Measurements from ENCODE around the gene ST8SIA6.

Gene ST8SIA6

DNA sequence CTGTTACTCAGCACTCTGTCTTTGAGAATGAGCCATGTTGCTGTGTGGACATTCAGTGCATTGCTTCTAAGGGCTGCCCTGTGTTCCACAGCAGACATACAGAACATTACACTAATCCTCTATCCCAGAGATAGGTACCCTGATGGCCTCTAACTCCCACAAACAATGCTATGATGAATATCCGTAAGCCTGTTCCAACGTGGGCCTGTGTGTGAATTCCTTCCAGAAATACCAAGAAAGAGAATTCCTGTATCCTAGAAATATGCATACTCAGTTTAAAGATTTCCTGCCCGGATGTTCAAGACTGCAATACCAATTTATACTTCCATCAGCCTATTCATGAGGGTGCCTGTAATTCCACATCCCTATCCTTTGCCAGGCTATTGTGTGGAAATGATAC lies 21.3 kb upstream of the ST8SIA6 start:
- H3K27me3 ChIP-seq (ENCODE audit: low read depth, low read length) = no peaks in the 10 kb centered on the region
- no peaks in the 10 kb centered on the region for H3K4me1 ChIP-seq (ENCODE audit: control insufficient read depth in 1 of 2, insufficient read depth in 2 of 2, low read length in 2 of 2)
- H3K9me3 ChIP-seq (ENCODE audit: control insufficient read depth in 1 of 2, low read length in 2 of 2) = peaks cover 0 to 2% of the 10 kb centered on the region in 2 donors
- no peak overlapping the region for H3K27ac ChIP-seq (ENCODE audit: low read length)
- no peaks in the 10 kb centered on the region for H3K36me3 ChIP-seq (ENCODE audit: control insufficient read depth in 1 of 2, insufficient read depth in 2 of 2, low read length in 2 of 2)
- no peak overlapping the region for H3K4me3 ChIP-seq (ENCODE audit: low read depth in 1 of 2, low read length in 2 of 2)

DNA sequence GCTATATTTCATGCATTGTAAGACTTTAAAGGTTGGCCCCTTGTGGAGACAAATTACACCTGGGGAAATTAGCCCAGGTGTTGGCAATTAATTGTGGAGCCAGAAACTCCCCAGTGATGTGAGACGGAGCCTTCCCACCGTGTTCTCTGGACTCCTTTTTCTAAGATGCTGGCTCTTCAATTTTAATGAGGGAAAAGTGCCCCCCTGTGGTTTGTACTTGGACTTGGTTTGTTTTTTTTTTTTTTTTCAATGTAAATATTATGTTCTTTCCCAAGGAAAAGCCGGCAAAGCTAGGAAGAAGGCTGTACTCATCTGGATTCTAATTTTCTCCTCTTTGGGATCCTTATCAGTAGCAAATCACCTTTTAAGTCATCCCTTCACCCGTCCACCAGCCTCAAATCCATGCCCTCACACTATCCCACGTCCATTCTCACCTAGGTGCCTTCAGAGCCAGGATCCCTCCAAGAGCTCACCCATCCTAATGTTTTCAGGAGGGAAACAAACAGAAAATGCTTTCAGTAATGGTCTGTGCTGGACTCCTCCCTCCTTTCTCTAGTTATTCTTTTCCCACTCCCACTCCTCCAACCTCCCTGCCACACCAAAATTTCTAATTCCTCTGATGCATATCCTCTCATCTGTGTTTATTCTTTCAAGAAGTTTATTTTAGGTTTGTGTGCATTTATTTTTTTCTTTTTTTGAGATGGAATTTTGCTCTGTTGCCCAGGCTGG lies 20.4 kb upstream of the ST8SIA6 start:
- Histone ChIP-seq H3K4me3 (ENCODE audit: low read depth in 1 of 2, low read length in 2 of 2) (no peak overlapping the region), H3K36me3 (ENCODE audit: control insufficient read depth in 1 of 2, insufficient read depth in 2 of 2, low read length in 2 of 2) (no peaks in the 10 kb centered on the region), H3K4me1 (ENCODE audit: control insufficient read depth in 1 of 2, insufficient read depth in 2 of 2, low read length in 2 of 2) (no peaks in the 10 kb centered on the region), H3K27ac (ENCODE audit: low read length) (no peak overlapping the region), H3K9me3 (ENCODE audit: control insufficient read depth in 1 of 2, low read length in 2 of 2) (no peaks in the 10 kb centered on the region), H3K27me3 (ENCODE audit: low read depth, low read length) (no peaks in the 10 kb centered on the region)

DNA sequence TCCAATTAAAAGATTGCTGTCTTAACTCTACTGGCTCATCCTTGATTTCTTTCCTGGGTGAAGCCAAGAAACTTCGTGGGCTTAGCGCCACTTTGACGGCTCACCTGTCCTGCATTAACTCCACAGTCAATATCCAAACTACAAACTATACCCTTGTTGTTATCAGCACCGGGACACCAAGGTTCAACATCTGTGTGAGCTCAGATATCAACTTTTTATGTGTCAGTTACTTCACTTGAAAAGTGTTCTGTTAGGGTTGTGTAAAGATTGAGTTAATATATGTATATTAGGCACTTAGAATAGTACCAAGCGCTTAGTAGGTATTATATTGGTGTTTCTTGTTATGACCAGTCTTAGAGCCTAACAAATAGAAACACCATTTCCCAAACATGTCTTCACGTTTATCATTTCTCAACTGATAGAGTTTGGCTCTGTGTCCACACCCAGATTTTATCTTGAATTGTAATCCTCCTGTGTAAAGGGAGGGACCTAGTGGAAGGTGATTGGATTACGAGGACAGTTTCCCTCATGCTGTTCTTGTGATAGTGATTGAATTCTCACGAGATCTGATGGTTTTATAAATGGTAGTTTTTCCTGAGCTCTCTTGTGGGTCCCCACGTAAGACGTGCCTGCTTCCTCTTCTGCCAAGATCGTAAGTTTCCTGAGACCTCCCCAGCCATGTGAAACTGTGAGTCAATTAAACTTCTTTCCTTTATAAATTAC lies 19.0 kb upstream of the ST8SIA6 start:
- Histone ChIP-seq H3K4me3 (ENCODE audit: low read depth in 1 of 2, low read length in 2 of 2) (no peak overlapping the region), H3K36me3 (ENCODE audit: control insufficient read depth in 1 of 2, insufficient read depth in 2 of 2, low read length in 2 of 2) (no peaks in the 10 kb centered on the region), H3K27me3 (ENCODE audit: low read depth, low read length) (no peaks in the 10 kb centered on the region), H3K9me3 (ENCODE audit: control insufficient read depth in 1 of 2, low read length in 2 of 2) (no peaks in the 10 kb centered on the region), H3K27ac (ENCODE audit: low read length) (no peak overlapping the region), H3K4me1 (ENCODE audit: control insufficient read depth in 1 of 2, insufficient read depth in 2 of 2, low read length in 2 of 2) (no peaks in the 10 kb centered on the region)

DNA sequence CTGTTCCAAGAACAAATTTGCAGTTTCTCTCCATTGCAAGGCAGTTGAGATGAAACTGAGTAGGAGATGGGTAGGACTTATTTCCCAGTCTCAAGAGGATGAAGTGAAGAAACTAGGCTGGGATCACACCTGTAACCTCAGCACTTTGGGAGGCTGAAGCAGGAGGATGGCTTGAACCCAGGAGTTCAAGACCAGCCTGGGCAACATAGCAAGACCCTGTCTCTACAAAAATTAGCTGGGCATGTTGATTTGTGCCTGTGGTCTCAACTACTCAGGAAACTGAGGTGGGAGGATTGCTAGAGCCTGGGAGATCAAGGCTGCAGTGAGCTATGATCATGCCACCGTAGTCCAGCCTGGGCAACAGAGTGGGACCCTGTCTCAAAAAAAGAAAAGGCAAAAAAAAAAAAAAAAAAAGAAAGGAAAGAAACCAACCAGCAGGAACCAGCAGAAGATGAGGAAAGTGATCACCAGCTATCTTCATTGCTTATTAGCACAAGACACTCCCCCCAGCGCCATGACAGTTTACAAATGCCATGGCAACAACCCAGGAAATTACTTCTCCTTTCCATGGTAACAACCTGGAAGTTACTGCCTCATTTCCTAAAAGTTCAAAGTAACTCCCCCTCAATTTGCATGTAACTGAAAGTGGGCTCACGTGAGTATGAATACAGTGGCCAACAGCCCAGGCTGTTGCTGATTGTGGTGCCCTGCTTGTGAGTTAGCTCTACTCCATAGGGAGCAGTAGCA lies 18.3 kb upstream of the ST8SIA6 start:
- Histone ChIP-seq H3K4me3 (ENCODE audit: low read depth in 1 of 2, low read length in 2 of 2) (no peak overlapping the region), H3K27ac (ENCODE audit: low read length) (no peak overlapping the region), H3K27me3 (ENCODE audit: low read depth, low read length) (no peaks in the 10 kb centered on the region), H3K9me3 (ENCODE audit: control insufficient read depth in 1 of 2, low read length in 2 of 2) (no peaks in the 10 kb centered on the region), H3K36me3 (ENCODE audit: control insufficient read depth in 1 of 2, insufficient read depth in 2 of 2, low read length in 2 of 2) (no peaks in the 10 kb centered on the region), H3K4me1 (ENCODE audit: control insufficient read depth in 1 of 2, insufficient read depth in 2 of 2, low read length in 2 of 2) (no peaks in the 10 kb centered on the region)

DNA sequence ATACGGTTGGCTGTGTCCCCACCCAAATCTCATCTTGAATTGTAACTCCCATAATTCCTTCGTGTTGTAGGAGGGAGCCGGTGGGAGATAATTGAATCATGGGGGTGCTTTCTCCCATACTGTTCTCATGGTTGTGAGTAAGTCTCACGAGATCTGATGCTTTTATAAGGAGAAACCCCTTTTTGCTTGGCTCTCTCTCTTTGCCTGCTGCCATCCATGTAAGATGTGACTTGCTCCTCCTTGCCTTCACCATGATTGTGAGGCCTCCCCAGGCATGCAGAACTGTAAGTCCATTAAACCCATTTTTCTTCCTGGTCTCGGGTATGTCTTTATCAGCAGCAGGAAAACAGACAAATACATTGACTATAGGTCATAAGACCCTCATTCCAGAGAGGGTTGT lies 15.9 kb upstream of the ST8SIA6 start:
- H3K27ac ChIP-seq (ENCODE audit: low read length) = no peak overlapping the region
- no peaks in the 10 kb centered on the region for H3K4me1 ChIP-seq (ENCODE audit: control insufficient read depth in 1 of 2, insufficient read depth in 2 of 2, low read length in 2 of 2)
- no peak overlapping the region for H3K4me3 ChIP-seq (ENCODE audit: low read depth in 1 of 2, low read length in 2 of 2)
- H3K9me3 ChIP-seq (ENCODE audit: control insufficient read depth in 1 of 2, low read length in 2 of 2) = no peaks in the 10 kb centered on the region
- H3K27me3 ChIP-seq (ENCODE audit: low read depth, low read length) = no peaks in the 10 kb centered on the region
- H3K36me3 ChIP-seq (ENCODE audit: control insufficient read depth in 1 of 2, insufficient read depth in 2 of 2, low read length in 2 of 2) = no peaks in the 10 kb centered on the region

DNA sequence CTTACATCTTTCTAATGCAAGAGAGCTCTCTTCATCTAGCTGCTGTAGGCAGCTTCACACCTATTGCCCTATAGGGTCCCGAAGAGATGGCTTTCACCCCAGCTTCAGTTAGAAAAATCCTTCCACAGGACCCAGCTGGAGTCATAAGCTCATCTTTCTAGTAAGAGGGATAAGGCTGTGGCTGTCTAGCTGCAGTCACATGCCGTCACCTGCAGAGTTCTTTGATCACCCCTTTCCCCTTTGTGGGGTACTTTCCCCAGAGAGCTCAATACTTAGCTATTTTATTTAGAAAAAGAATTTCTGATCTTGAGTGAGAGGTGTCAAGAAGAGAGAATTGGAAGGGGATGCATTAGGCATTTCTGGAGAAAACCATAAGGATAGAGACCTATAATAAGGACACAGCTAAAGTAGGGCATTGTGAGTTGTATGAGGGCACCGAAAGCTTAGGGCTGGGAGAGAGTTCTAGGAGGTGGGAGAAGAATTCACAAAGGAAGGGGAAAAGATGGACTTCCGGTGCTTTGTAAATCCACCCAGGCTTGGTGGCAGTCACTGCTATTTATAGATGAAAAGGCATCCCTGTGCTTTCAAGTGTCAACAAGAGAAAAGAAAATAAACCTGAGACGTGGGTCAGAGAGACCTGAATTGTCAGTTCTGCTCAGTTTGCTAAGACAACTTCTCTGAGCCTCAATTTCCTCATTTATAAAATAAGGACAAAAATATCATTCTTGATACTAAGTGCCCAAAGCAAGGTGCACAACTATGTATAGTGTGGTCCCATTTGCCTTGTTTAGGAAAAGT lies 11.1 kb upstream of the ST8SIA6 start:
- Histone ChIP-seq H3K4me3 (ENCODE audit: low read depth in 1 of 2, low read length in 2 of 2) (no peak overlapping the region), H3K4me1 (ENCODE audit: control insufficient read depth in 1 of 2, insufficient read depth in 2 of 2, low read length in 2 of 2) (no peaks in the 10 kb centered on the region), H3K27ac (ENCODE audit: low read length) (no peak overlapping the region), H3K27me3 (ENCODE audit: low read depth, low read length) (no peaks in the 10 kb centered on the region), H3K9me3 (ENCODE audit: control insufficient read depth in 1 of 2, low read length in 2 of 2) (no peaks in the 10 kb centered on the region), H3K36me3 (ENCODE audit: control insufficient read depth in 1 of 2, insufficient read depth in 2 of 2, low read length in 2 of 2) (no peaks in the 10 kb centered on the region)

DNA sequence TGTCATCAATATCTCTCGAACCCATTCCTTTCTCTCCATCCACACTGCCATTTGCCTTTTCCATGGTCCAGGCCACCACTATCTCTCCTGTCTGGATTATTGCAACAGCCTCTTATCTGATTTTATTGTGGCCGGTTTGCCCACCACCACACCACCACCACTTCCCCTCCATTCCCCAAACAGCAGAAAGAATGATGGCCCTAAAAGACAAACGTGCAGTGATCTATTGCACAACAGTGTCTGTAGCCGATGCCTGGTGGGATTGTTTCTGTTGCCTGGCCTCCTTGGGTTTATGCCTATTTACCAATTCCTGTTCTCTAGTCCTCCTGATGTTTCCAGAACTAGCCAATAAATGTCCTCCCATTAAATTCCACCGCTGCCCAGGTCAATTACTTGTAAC lies 10.2 kb upstream of the ST8SIA6 start:
- H3K27me3 ChIP-seq (ENCODE audit: low read depth, low read length) = no peaks in the 10 kb centered on the region
- no peak overlapping the region for H3K27ac ChIP-seq (ENCODE audit: low read length)
- H3K36me3 ChIP-seq (ENCODE audit: control insufficient read depth in 1 of 2, insufficient read depth in 2 of 2, low read length in 2 of 2) = no peaks in the 10 kb centered on the region
- H3K4me3 ChIP-seq (ENCODE audit: low read depth in 1 of 2, low read length in 2 of 2) = no peak overlapping the region
- H3K9me3 ChIP-seq (ENCODE audit: control insufficient read depth in 1 of 2, low read length in 2 of 2) = no peaks in the 10 kb centered on the region
- no peaks in the 10 kb centered on the region for H3K4me1 ChIP-seq (ENCODE audit: control insufficient read depth in 1 of 2, insufficient read depth in 2 of 2, low read length in 2 of 2)

DNA sequence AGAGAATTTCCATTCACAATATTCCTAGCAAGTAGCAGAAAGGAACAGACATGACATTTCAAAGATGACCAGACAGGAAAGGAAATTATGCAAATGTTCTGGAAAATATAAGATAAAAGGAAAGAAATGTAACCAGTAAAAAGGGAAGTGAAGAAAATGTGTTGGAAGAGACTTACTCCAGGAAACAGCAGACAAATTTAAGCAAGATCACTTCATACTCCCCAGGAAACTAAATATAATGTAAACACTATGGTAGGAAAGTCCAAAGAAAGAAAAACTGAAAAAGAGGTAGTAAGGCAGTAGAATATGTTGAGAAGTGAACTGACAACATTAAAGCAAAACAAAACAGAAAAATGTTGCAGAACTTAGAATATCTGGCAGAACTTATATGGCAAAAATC lies 6.4 kb upstream of the ST8SIA6 start:
- Histone ChIP-seq H3K36me3 (ENCODE audit: control insufficient read depth in 1 of 2, insufficient read depth in 2 of 2, low read length in 2 of 2) (no peaks in the 10 kb centered on the region), H3K27me3 (ENCODE audit: low read depth, low read length) (no peaks in the 10 kb centered on the region), H3K4me1 (ENCODE audit: control insufficient read depth in 1 of 2, insufficient read depth in 2 of 2, low read length in 2 of 2) (no peaks in the 10 kb centered on the region), H3K4me3 (ENCODE audit: low read depth in 1 of 2, low read length in 2 of 2) (no peak overlapping the region), H3K27ac (ENCODE audit: low read length) (no peak overlapping the region), H3K9me3 (ENCODE audit: control insufficient read depth in 1 of 2, low read length in 2 of 2) (no peaks in the 10 kb centered on the region)

DNA sequence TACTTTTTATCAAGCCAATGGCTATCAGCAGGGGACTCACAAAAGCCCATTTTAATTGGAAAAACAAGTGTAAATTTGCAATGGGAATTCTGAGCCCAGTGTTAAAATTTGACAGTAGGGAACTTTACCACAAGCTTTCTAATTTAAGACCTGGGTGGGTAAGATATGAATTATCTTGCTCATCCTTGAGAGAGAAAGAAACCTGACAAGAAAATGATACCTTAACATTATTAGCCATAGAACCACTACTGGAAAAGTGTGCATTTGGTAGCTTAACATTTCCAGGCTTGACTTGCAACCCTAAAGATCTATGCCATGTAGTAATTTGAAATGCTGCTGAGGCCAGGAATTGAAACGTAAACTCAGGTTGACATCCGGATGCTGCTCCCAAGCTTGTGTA lies 2.7 kb upstream of the ST8SIA6 start:
- no peaks in the 10 kb centered on the region for H3K9me3 ChIP-seq (ENCODE audit: control insufficient read depth in 1 of 2, low read length in 2 of 2)
- no peaks in the 10 kb centered on the region for H3K27me3 ChIP-seq (ENCODE audit: low read depth, low read length)
- peaks cover 0 to 14% of the 10 kb centered on the region in 2 donors for H3K4me1 ChIP-seq (ENCODE audit: control insufficient read depth in 1 of 2, insufficient read depth in 2 of 2, low read length in 2 of 2)
- H3K27ac ChIP-seq (ENCODE audit: low read length) = no peak overlapping the region
- H3K4me3 ChIP-seq (ENCODE audit: low read depth in 1 of 2, low read length in 2 of 2) = no peak overlapping the region
- H3K36me3 ChIP-seq (ENCODE audit: control insufficient read depth in 1 of 2, insufficient read depth in 2 of 2, low read length in 2 of 2) = no peaks in the 10 kb centered on the region

DNA sequence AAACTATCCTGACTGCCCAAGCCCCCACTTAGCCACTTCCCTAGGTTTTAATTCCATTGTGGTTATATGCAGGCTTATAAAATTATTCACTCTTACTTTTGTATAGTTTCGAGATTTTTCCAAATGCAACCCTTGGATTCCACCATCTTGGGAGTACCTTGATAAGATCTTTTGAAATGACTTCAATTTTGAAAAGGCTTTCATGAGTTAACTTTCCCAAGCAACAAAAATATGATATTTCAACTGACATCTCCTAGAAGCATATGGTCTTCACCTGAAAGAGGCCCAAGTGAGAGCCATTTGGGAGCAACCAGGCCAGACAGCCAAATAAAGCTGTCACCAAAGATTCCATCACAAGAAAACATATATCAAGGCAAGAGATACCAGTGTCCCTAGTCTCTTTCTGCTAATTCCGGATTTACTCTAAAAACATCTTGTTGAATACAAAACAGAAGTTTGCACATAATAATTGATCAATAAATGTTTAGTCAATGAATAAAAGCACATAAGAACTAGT lies 1.7 kb upstream of the ST8SIA6 start:
- Histone ChIP-seq H3K9me3 (ENCODE audit: control insufficient read depth in 1 of 2, low read length in 2 of 2) (no peaks in the 10 kb centered on the region), H3K27ac (ENCODE audit: low read length) (no peak overlapping the region), H3K36me3 (ENCODE audit: control insufficient read depth in 1 of 2, insufficient read depth in 2 of 2, low read length in 2 of 2) (no peaks in the 10 kb centered on the region), H3K4me3 (ENCODE audit: low read depth in 1 of 2, low read length in 2 of 2) (no peak overlapping the region), H3K4me1 (ENCODE audit: control insufficient read depth in 1 of 2, insufficient read depth in 2 of 2, low read length in 2 of 2) (peaks cover 0 to 14% of the 10 kb centered on the region in 2 donors), H3K27me3 (ENCODE audit: low read depth, low read length) (no peaks in the 10 kb centered on the region)

All from muscle layer of duodenum (tissue), 2 donors.